ENCODE data around the gene PWP1. TPM values are rescaled to one million over a fixed set of nuclear protein-coding genes. Genes with fewer than 3 reads are reported as not detected.
"Not testable (repeated sequence)": the region's sequence is repeated elsewhere in the genome, so short reads cannot be mapped to it uniquely, and the experiment has no call there.

Gene PWP1
- total and polyA plus RNA-seq, 8 donors, result 10.5 to 21.8 (median 14.8) TPM

DNA sequence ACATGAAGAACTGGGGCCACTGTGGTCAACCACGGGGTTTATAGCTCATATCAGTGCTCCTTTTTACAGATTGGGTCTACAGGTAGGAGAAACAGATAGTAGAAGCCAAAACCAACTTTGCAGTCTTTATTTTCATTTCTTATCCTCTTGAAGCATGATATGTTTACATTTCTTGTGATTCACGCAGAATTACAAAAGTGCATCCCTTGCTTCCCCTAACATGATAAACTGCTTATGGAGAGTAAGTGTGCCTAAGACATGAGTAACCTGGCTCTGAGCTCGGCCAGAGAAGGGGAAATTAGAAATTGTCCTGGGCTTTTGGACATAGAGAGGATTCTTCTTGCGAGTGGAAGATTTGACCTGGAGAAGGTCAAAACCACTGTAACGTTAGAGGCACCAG, 18.4 kb downstream of the PWP1 start:
- whole genome bisulfite sequencing, 2 donors, result 72 to 77% methylated on average over 5 of the region's 5 CpGs
- H3K27me3 ChIP-seq, result no peaks in the 10 kb centered on the region
- peaks cover under 1 to 41% (median 23%) of the 10 kb centered on the region in 3 donors for H3K36me3 ChIP-seq

DNA sequence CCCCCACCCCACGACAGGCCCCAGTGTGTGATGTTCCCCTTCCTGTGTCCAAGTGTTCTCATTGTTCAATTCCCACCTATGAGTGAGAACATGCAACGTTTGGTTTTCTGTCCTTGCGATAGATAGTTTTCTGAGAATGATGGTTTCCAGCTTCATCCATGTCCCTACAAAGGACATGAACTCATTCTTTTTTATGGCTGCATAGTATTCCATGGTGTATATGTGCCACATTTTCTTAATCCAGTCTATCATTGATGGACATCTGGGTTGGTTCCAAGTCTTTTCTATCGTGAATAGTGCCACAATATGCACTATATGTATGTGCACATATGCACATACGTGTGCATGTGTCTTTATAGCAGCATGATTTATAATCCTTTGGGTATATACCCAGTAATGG, 19.9 kb downstream of the PWP1 start:
- DNase-seq; H3K27me3 ChIP-seq; H3K27ac ChIP-seq; ATAC-seq; H3K9me3 ChIP-seq; intact Hi-C loops (cut with DNase I); H3K4me1 ChIP-seq; H3K4me3 ChIP-seq; FAIRE-seq: not testable (repeated sequence)
- WGBS, 2 donors, result 95 to 97% methylated on average over 4 to 5 of the region's 5 CpGs
- peaks cover 0 to 41% (median 23%) of the 10 kb centered on the region in 3 donors for H3K36me3 ChIP-seq

More for the DNA sequence above, 18.4 kb downstream of the PWP1 start:
- DNase-seq (no peak), ATAC-seq (no peak), FAIRE-seq (no peak)
- intact Hi-C loops (cut with DNase I), result no loop called here
- H3K27ac ChIP-seq, result no peak overlapping the region
- H3K9me3 ChIP-seq, result no peaks in the 10 kb centered on the region
- H3K4me1 ChIP-seq, result no peaks in the 10 kb centered on the region
- H3K4me3 ChIP-seq, result no peak overlapping the region
- TF ChIP-seq, protein P1, sequence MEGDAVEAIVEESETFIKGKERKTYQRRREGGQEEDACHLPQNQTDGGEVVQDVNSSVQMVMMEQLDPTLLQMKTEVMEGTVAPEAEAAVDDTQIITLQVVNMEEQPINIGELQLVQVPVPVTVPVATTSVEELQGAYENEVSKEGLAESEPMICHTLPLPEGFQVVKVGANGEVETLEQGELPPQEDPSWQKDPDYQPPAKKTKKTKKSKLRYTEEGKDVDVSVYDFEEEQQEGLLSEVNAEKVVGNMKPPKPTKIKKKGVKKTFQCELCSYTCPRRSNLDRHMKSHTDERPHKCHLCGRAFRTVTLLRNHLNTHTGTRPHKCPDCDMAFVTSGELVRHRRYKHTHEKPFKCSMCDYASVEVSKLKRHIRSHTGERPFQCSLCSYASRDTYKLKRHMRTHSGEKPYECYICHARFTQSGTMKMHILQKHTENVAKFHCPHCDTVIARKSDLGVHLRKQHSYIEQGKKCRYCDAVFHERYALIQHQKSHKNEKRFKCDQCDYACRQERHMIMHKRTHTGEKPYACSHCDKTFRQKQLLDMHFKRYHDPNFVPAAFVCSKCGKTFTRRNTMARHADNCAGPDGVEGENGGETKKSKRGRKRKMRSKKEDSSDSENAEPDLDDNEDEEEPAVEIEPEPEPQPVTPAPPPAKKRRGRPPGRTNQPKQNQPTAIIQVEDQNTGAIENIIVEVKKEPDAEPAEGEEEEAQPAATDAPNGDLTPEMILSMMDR (IDR thresholded peaks at IDR 0.05), result no peak

DNA sequence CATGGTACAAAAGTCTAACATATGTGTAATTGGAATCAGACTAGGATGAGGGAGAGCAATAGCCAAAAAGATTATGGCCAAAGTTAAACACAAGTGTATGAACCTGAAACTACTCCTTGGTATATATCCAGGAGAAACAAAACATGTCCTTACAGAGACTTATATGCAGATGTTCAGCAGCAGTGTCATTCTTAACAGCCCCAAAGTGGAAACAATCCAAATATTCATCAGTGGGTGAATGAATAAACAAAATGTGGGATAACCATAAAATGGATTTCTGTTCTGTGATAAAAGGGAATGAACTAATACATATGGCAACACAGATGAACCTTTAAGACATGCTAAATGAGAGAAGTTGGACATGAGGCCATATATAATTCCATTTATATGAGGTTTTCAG, 30.2 kb downstream of the PWP1 start:
- Histone ChIP-seq H3K9me3 (no peaks in the 10 kb centered on the region), H3K36me3 (peaks cover 4 to 28% (median 21%) of the 10 kb centered on the region in 3 donors), H3K4me3 (no peak overlapping the region), H3K27me3 (no peaks in the 10 kb centered on the region), H3K4me1 (no peaks in the 10 kb centered on the region), H3K27ac (no peak overlapping the region)
- intact Hi-C loops (cut with DNase I), result no loop called here
- DNase-seq (no peak), ATAC-seq (no peak), FAIRE-seq (no peak)
- TF ChIP-seq, protein P1 (IDR thresholded peaks at IDR 0.05), result no peak

DNA sequence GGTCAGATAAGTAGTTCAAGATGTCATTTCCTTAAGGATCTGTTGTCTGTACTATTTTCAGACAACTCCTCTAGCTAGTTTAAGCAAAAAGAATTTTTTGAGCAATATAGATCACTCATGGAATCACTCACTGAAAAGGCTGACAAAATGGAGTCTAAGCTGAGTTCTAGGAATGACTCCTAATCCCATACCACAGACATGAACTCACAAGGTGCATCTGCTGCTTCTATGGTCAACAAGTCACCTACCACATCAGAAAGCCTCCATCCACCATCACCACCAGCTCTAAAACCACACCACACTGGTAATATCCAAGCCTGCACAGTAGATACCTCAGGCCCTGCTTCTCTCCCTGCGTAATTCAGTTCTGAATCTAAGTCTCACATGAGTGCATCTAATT, 33.0 kb downstream of the PWP1 start:
- TF ChIP-seq, protein P1 (IDR thresholded peaks at IDR 0.05), result no peak
- ATAC-seq (no peak), DNase-seq (no peak), FAIRE-seq (no peak)
- peaks cover 0 to 6% (median 3%) of the 10 kb centered on the region in 3 donors for H3K36me3 ChIP-seq
- no peaks in the 10 kb centered on the region for H3K27me3 ChIP-seq
- WGBS, 2 donors, result 97% methylated on average over 1 of the region's 1 CpG
- intact Hi-C loops (cut with DNase I), result no loop called here
- H3K4me1 ChIP-seq, result no peaks in the 10 kb centered on the region
- no peak overlapping the region for H3K27ac ChIP-seq
- no peak overlapping the region for H3K4me3 ChIP-seq
- no peaks in the 10 kb centered on the region for H3K9me3 ChIP-seq

DNA sequence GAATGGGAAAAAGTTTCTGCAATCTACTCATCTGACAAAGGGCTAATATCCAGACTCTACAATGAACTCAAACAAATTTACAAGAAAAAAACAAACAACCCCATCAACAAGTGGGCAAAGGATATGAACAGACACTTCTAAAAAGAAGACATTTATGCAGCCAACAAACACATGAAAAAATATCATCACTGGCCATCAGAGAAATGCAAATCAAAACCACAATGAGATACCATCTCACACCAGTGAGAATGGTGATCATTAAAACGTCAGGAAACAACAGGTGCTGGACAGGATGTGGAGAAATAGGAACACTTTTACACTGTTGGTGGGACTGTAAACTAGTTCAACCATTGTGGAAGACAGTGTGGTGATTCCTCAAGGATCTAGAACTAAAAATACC, 41.7 kb downstream of the PWP1 start:
- DNase-seq; H3K27ac ChIP-seq; H3K27me3 ChIP-seq; H3K4me3 ChIP-seq; H3K9me3 ChIP-seq; ATAC-seq; FAIRE-seq; H3K4me1 ChIP-seq; H3K36me3 ChIP-seq; intact Hi-C loops (cut with DNase I): not testable (repeated sequence)
- WGBS, 2 donors, result 66 to 79% methylated on average over 1 of the region's 1 CpG

DNA sequence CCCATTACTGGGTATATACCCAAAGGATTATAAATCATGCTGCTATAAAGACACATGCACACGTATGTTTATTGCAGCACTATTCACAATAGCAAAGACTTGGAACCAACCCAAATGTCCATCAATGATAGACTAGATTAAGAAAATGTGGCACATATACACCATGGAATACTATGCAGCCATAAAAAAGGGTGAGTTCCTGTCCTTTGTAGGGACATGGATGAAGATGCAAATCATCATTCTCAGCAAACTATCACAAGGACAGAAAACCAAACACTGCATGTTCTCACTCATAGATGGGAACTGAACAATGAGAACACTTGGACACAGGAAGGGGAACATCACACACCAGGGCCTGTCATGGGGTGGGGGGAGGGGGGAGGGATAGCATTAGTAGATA, 42.1 kb downstream of the PWP1 start:
- FAIRE-seq, DNase-seq: not testable (repeated sequence)

More for the DNA sequence above, 42.1 kb downstream of the PWP1 start:
- H3K27ac ChIP-seq; H3K9me3 ChIP-seq; H3K36me3 ChIP-seq; ATAC-seq; H3K27me3 ChIP-seq; H3K4me1 ChIP-seq; H3K4me3 ChIP-seq; intact Hi-C loops (cut with DNase I): not testable (repeated sequence)
- no CpG with 5 or more reads among the region's 1 CpG for WGBS, 2 donors

Data from pancreas (tissue), 10 donors.